ENCODE results near the gene POLR1A. TPM values are rescaled to one million over a fixed set of nuclear protein-coding genes. Genes with fewer than 3 reads are reported as not detected.
A peak's percentile ranks its signal among the peaks of the same experiment; 100 is the strongest.

Gene POLR1A
- total and polyA plus RNA-seq, 12 donors = 3.9 to 25.8 (median 20.8) TPM

GRCh38 chr2:86062043-86062442 lies 43.6 kb downstream of the POLR1A start:
- DNase-seq (no peak), ATAC-seq (peak in 3 of 8 donors; percentile 25 to 45 (median 44))
- peaks cover 0 to 29% (median 10%) of the 10 kb centered on the region in 9 donors for H3K4me1 ChIP-seq
- no peak overlapping the region for H3K4me3 ChIP-seq
- TF ChIP-seq CTCF (IDR thresholded peaks at IDR 0.05) = no peak
- H3K27me3 ChIP-seq = no peaks in the 10 kb centered on the region
- H3K9me3 ChIP-seq = peaks cover 0 to 20% (median 0%) of the 10 kb centered on the region in 11 donors
- peak overlapping the region in 2 of 10 donors; percentile 18 to 49 for H3K27ac ChIP-seq
- WGBS, 2 donors = 55 to 84% methylated on average over 2 of the region's 2 CpGs
- peaks cover 0 to 86% (median 19%) of the 10 kb centered on the region in 9 donors for H3K36me3 ChIP-seq
- intact Hi-C loops (cut with DNase I) = no loop called here

- H3K36me3 ChIP-seq = peaks cover 0 to 80% (median 23%) of the 10 kb centered on the region in 9 donors
- intact Hi-C loops (cut with DNase I) = loop anchor here in 1 of 10 donors (5.0 kb wide), 1 partner anchor 954 kb away; no protein-coding TSS in a partner anchor
Measured at GRCh38 chr2:86056590-86057331, 48.9 kb downstream of the POLR1A start.

GRCh38 chr2:86055314-86055713 lies 50.4 kb downstream of the POLR1A start:
- no peaks in the 10 kb centered on the region for H3K27me3 ChIP-seq
- TF ChIP-seq CTCF (IDR thresholded peaks at IDR 0.05) = no peak
- no peak for DNase-seq
- 97 to 99% methylated on average over 3 of the region's 3 CpGs for WGBS, 2 donors
- H3K36me3 ChIP-seq = peaks cover 0 to 82% (median 31%) of the 10 kb centered on the region in 9 donors
- H3K4me3 ChIP-seq = no peak overlapping the region
- intact Hi-C loops (cut with DNase I) = loop anchor here in 1 of 10 donors (5.0 kb wide), 1 partner anchor 953 kb away; no protein-coding TSS in a partner anchor
- H3K9me3 ChIP-seq = no peaks in the 10 kb centered on the region
- ATAC-seq = peak in 1 of 8 donors; percentile 59
- H3K27ac ChIP-seq = no peak overlapping the region
- H3K4me1 ChIP-seq = peaks cover 0 to 1% (median 0%) of the 10 kb centered on the region in 9 donors

More at GRCh38 chr2:86056590-86057331, 48.9 kb downstream of the POLR1A start:
- H3K4me3 ChIP-seq = no peak overlapping the region
- no peaks in the 10 kb centered on the region for H3K9me3 ChIP-seq
- TF ChIP-seq CTCF (IDR thresholded peaks at IDR 0.05) = no peak
- H3K27ac ChIP-seq = no peak overlapping the region
- ATAC-seq (no peak), DNase-seq (no peak)
- 92 to 94% methylated on average over 4 of the region's 4 CpGs for WGBS, 2 donors
- no peaks in the 10 kb centered on the region for H3K27me3 ChIP-seq
- H3K4me1 ChIP-seq = peaks cover 0 to 10% (median under 1%) of the 10 kb centered on the region in 9 donors

GRCh38 chr2:86054535-86055082 lies 51.1 kb downstream of the POLR1A start:
- 90 to 94% methylated on average over 10 of the region's 10 CpGs for WGBS, 2 donors

More at GRCh38 chr2:86054535-86055082, 51.1 kb downstream of the POLR1A start:
- TF ChIP-seq CTCF (IDR thresholded peaks at IDR 0.05) = no peak
- intact Hi-C loops (cut with DNase I) = loop anchor here in 1 of 10 donors (5.0 kb wide), 1 partner anchor 952 kb away; no protein-coding TSS in a partner anchor
- Histone ChIP-seq H3K36me3 (peaks cover 0 to 82% (median 31%) of the 10 kb centered on the region in 9 donors), H3K4me1 (peaks cover 0 to 5% (median 0%) of the 10 kb centered on the region in 9 donors), H3K27ac (no peak overlapping the region), H3K4me3 (no peak overlapping the region), H3K27me3 (no peaks in the 10 kb centered on the region), H3K9me3 (no peaks in the 10 kb centered on the region)
- no peak for ATAC-seq
- no peak for DNase-seq
